GM19328 (cell line): ENCODE data around the gene LARGE1.

ENCODE experiments used
- ATAC-seq: cut with Tn5 transposase; IDR thresholded peaks from one replicate; pipeline ENCODE4 v1.9.1; 2021; ENCODE audit warnings: mild to moderate bottlenecking, moderate library complexity; ENCODE audit not compliant: unreplicated experiment

The LARGE1 gene

GRCh38 chr22:33914699-33915098, 5.6 kb downstream of the LARGE1 start:
- ATAC-seq, result no peak

GRCh38 chr22:33914131-33914530, 6.1 kb downstream of the LARGE1 start:
- ATAC-seq, result no peak

- no peak for ATAC-seq
Observed at GRCh38 chr22:33913188-33913587, 7.1 kb downstream of the LARGE1 start.

- ATAC-seq, result no peak
Observed at GRCh38 chr22:33909911-33910310, 10.4 kb downstream of the LARGE1 start.

GRCh38 chr22:33909075-33909458, 11.2 kb downstream of the LARGE1 start:
- no peak for ATAC-seq

GRCh38 chr22:33908171-33909074, 11.9 kb downstream of the LARGE1 start:
- no peak for ATAC-seq

GRCh38 chr22:33906954-33907353, 13.3 kb downstream of the LARGE1 start:
- no peak for ATAC-seq

- ATAC-seq, result no peak
Observed at GRCh38 chr22:33906475-33906874, 13.8 kb downstream of the LARGE1 start.

- no peak for ATAC-seq
Observed at GRCh38 chr22:33903012-33903411, 17.3 kb downstream of the LARGE1 start.

- ATAC-seq, result no peak
Observed at GRCh38 chr22:33902073-33902472, 18.2 kb downstream of the LARGE1 start.

- no peak for ATAC-seq
Observed at GRCh38 chr22:33898121-33898520, 22.2 kb downstream of the LARGE1 start.

- ATAC-seq, result no peak
Observed at GRCh38 chr22:33897448-33897835, 22.8 kb downstream of the LARGE1 start.

GRCh38 chr22:33896575-33897447, 23.5 kb downstream of the LARGE1 start:
- ATAC-seq, result no peak

- no peak for ATAC-seq
Observed at GRCh38 chr22:33896154-33896553, 24.1 kb downstream of the LARGE1 start.

GRCh38 chr22:33895444-33895843, 24.8 kb downstream of the LARGE1 start:
- ATAC-seq, result no peak

GRCh38 chr22:33894515-33894914, 25.8 kb downstream of the LARGE1 start:
- ATAC-seq, result no peak

- no peak for ATAC-seq
Observed at GRCh38 chr22:33894036-33894435, 26.2 kb downstream of the LARGE1 start.

GRCh38 chr22:33893512-33893911, 26.8 kb downstream of the LARGE1 start:
- no peak for ATAC-seq

- ATAC-seq, result no peak
Observed at GRCh38 chr22:33891992-33892391, 28.3 kb downstream of the LARGE1 start.

- no peak for ATAC-seq
Observed at GRCh38 chr22:33891455-33891854, 28.8 kb downstream of the LARGE1 start.

- ATAC-seq, result no peak
Observed at GRCh38 chr22:33889748-33890147, 30.5 kb downstream of the LARGE1 start.

GRCh38 chr22:33888821-33889220, 31.5 kb downstream of the LARGE1 start:
- ATAC-seq, result no peak
